K562 (cell line): ENCODE results near the gene VIPR2. TPM values are rescaled to one million over a fixed set of nuclear protein-coding genes. Genes with fewer than 3 reads are reported as not detected.

Experiments
- ATAC-seq: fragments of 200-7000 bp; cut with Tn5 transposase; 3 replicates; pipeline ENCODE4 v1.9.1; 2020; ENCODE audit warnings: moderate library complexity
- BruUV-seq: library from RNA; stranded (reverse); fragments of 400-500 nt; replicated peaks from 2 replicates; lab custom pipeline; 2021; lab: Mats Ljungman, UMichigan
- CTCF ChIA-PET: fragments of 300-600 bp; formaldehyde crosslinking; extraction: SDS; loops from one replicate; lab custom pipeline; 2021; ENCODE audit warnings: low intra/inter-chr PET ratio; lab: Yijun Ruan, JAX
- POLR2A ChIA-PET: fragments of 300-600, 350-650 bp; sonication (Branson Sonifier 250); formaldehyde crosslinking; extraction: SDS; loops from one replicate; lab custom pipeline; 2021; ENCODE audit warnings: antibody characterized with exemption, inconsistent platforms; lab: Yijun Ruan, JAX
- DNase-seq, 4 experiments: peaks; one replicate each; pipeline versions ENCODE4 v3.0.0 to v3.0.0-alpha.2; 2011 to 2018; ENCODE audit warnings: low spot score in 3 of 4, mixed read lengths in 3 of 4; ENCODE audit errors: extremely low read depth in 1 of 4
- FAIRE-seq: peaks from 2 replicates; lab custom pipeline; 2011; peaks lifted over from hg19 to GRCh38; lab: Jason Lieb, UNC
- H2AFZ ChIP-seq: 2 replicates; pipeline ENCODE4 v1.6.0; 2011; ENCODE audit warnings: low read depth, low read length, control low read depth, inconsistent platforms
- H3K27ac ChIP-seq: fragments of 200-600 bp; 3 replicates; pipeline ENCODE4 v1.8.0; 2011; ENCODE audit warnings: low read depth, mild to moderate bottlenecking, control low read depth, inconsistent platforms, low read length, moderate library complexity, mixed read lengths; ENCODE audit errors: extremely low read depth
- H3K27me3 ChIP-seq, 2 experiments: fragments of 300-600 bp in 1 of 2; 2 replicates in 1 of 2; 3 replicates in 1 of 2; pipeline versions ENCODE4 v1.6.0 to v1.8.0; 2011; ENCODE audit warnings: inconsistent platforms in 2 of 2, low read length in 2 of 2, mild to moderate bottlenecking in 1 of 2, mixed read lengths in 1 of 2, moderate library complexity in 1 of 2; ENCODE audit not compliant: control insufficient read depth in 2 of 2, insufficient read depth in 2 of 2
- H3K36me3 ChIP-seq: fragments of 300-600 bp; 3 replicates; pipeline ENCODE4 v1.8.0; 2011; ENCODE audit warnings: mild to moderate bottlenecking, low read length, inconsistent platforms; ENCODE audit not compliant: control insufficient read depth, insufficient read depth
- H3K4me1 ChIP-seq, 2 experiments: fragments of 200-600 bp in 1 of 2; replicated peaks in 1 of 2; 2 replicates in 1 of 2; 3 replicates in 1 of 2; pipeline versions ENCODE4 v1.5.1 to v1.8.0; 2011; ENCODE audit warnings: inconsistent platforms in 2 of 2, low read length in 2 of 2, mild to moderate bottlenecking in 1 of 2, mixed read lengths in 1 of 2, moderate library complexity in 1 of 2; ENCODE audit not compliant: control insufficient read depth in 2 of 2, insufficient read depth in 2 of 2
- H3K4me2 ChIP-seq: 2 replicates; pipeline ENCODE4 v1.6.1; 2011; ENCODE audit warnings: low read length, control low read depth, inconsistent platforms, mixed read lengths; ENCODE audit not compliant: insufficient read depth
- H3K4me3 ChIP-seq: fragments of 200-600 bp; sonication (generic), shearing (Covaris generic); 2 replicates; pipeline ENCODE4 v1.5.1; 2016; ENCODE audit warnings: control low read depth, inconsistent platforms
- H3K79me2 ChIP-seq: fragments of 200-600 bp; 3 replicates; pipeline ENCODE4 v1.8.0; 2011; ENCODE audit warnings: low read length, inconsistent platforms; ENCODE audit not compliant: control insufficient read depth, insufficient read depth
- H3K9ac ChIP-seq, 2 experiments: 2 replicates each; pipeline versions ENCODE4 v1.6.0 to v1.6.1; 2011; ENCODE audit warnings: low read depth in 2 of 2, low read length in 2 of 2, control low read depth in 1 of 2, inconsistent platforms in 1 of 2, mild to moderate bottlenecking in 1 of 2, mixed read lengths in 1 of 2; ENCODE audit not compliant: insufficient read depth in 1 of 2
- H3K9me1 ChIP-seq: one replicate; pipeline ENCODE4 v1.6.0; 2011; ENCODE audit warnings: inconsistent platforms, mild to moderate bottlenecking, low read length, moderate library complexity; ENCODE audit not compliant: control insufficient read depth, insufficient read depth
- H3K9me3 ChIP-seq: replicated peaks from 2 replicates; pipeline ENCODE4 v1.5.1; 2011; ENCODE audit warnings: low read depth, low read length, inconsistent platforms; ENCODE audit not compliant: control insufficient read depth, insufficient read depth
- H4K20me1 ChIP-seq: replicated peaks from 2 replicates; pipeline ENCODE4 v1.6.1; 2011; ENCODE audit warnings: low read length, inconsistent platforms, mixed read lengths; ENCODE audit not compliant: control insufficient read depth, insufficient read depth
- BHLHE40 ChIP-seq: IDR thresholded peaks from 2 replicates; pipeline ENCODE4 v1.6.1; 2011; ENCODE audit warnings: low read length, improper control_type of control experiment
- DACH1 ChIP-seq: fragments of 450-650 bp; IDR thresholded peaks from 2 replicates; pipeline ENCODE4 v1.6.1; 2018; ENCODE audit not compliant: partially characterized antibody
- ELF4 ChIP-seq: fragments of 450-650 bp; formaldehyde crosslinking; IDR thresholded peaks from 2 replicates; pipeline ENCODE4 v1.4.0; 2022; ENCODE audit warnings: missing genetic modification characterization
- GATAD2B ChIP-seq: fragments of 450-650 bp; IDR thresholded peaks from 2 replicates; pipeline ENCODE4 v1.6.1; 2017; ENCODE audit warnings: mild to moderate bottlenecking, borderline replicate concordance
- PYGO2 ChIP-seq: fragments of 450-650 bp; IDR thresholded peaks from 2 replicates; pipeline ENCODE4 v1.6.1; 2016; ENCODE audit warnings: mild to moderate bottlenecking, missing genetic modification characterization, moderate library complexity, missing compliant biosample characterization
- SIRT6 ChIP-seq: IDR thresholded peaks from one replicate; pipeline ENCODE4 v1.6.1; 2012; ENCODE audit warnings: low read depth, mild to moderate bottlenecking, control low read depth, inconsistent platforms, low read length, moderate library complexity
- SIX5 ChIP-seq, 2 experiments: IDR thresholded peaks; 2 replicates each; pipeline ENCODE4 v1.6.1; 2011; ENCODE audit warnings: low read length in 2 of 2, borderline replicate concordance in 1 of 2, low read depth in 1 of 2, mild to moderate bottlenecking in 1 of 2, moderate library complexity in 1 of 2; ENCODE audit not compliant: insufficient read depth in 1 of 2
- ZKSCAN1 ChIP-seq: fragments of 150-350 bp; IDR thresholded peaks from 2 replicates; pipeline ENCODE4 v1.6.1; 2016; ENCODE audit warnings: low read depth, low read length
- ZNF143 ChIP-seq: sonication (generic); formaldehyde crosslinking; IDR thresholded peaks from 2 replicates; pipeline ENCODE4 v1.9.0; 2022; ENCODE audit warnings: mild to moderate bottlenecking, missing genetic modification reagents
- WGBS: fragments of 100-300 bp; shearing (Covaris generic); methylation state at CpG from one replicate; pipeline ENCODE4 v1.1.6; 2016; ENCODE audit warnings: low coverage, mixed read lengths; ENCODE audit not compliant: insufficient coverage; ENCODE audit errors: missing lambda C conversion rate; 5-methylcytosine and 5-hydroxymethylcytosine counted together
- in situ Hi-C: fragments of 300-500 bp; cut with MboI; formaldehyde crosslinking; loops from 4 replicates; pipeline ENCODE4 v1.15.0; 2018; ENCODE audit warnings: inconsistent platforms, mixed read lengths
- intact Hi-C: fragments of 100-400 bp; cut with micrococcal nuclease; formaldehyde crosslinking; loops from 2 replicates; pipeline ENCODE4 v1.14.2; 2022
- polyA plus RNA-seq, 8 experiments: library from polyadenylated mRNA; depleted of rRNA in 4 of 8; stranded (reverse) in 5 of 8; unstranded in 3 of 8; fragments of >200 nt; fragmentation: Nextera tagmentation in 2 of 8; fragmentation: Illumina TruSeq in 1 of 8; extraction: Ambion mirVana in 2 of 8; extraction: Trizol in 1 of 8; gene quantifications; 2 replicates each; pipeline versions ENCODE4 v1.2.1 to v1.2.3, GENCODE V29; 2011 to 2014; ENCODE audit warnings: inconsistent platforms in 1 of 8, missing spikeins in 1 of 8
- total RNA-seq, 7 experiments: library from RNA; depleted of rRNA in 6 of 7; stranded (reverse); fragments of >200 nt in 6 of 7; fragmentation: Illumina TruSeq in 2 of 7; extraction: Trizol in 2 of 7; gene quantifications; 2 replicates each; pipeline versions ENCODE4 v1.2.1 to v1.2.3, GENCODE V29; 2011 to 2021; ENCODE audit warnings: low replicate concordance in 1 of 7
- TF ChIP-seq, protein P1 (sequence below): fragments of 200-800 bp; sonication (Bioruptor generic); IDR thresholded peaks from 2 replicates; pipeline ENCODE4 v1.6.1; 2017; ENCODE audit warnings: missing genetic modification characterization, missing compliant biosample characterization
- TF ChIP-seq, protein P2 (sequence below): fragments of 250-450 bp; sonication (Bioruptor Pico); IDR thresholded peaks from 2 replicates; pipeline ENCODE4 v1.4.0; 2020; ENCODE audit warnings: mild to moderate bottlenecking, moderate library complexity, borderline replicate concordance

VIPR2 gene
- total and polyA plus RNA-seq, 9 of the 15 experiments (the other 6 are each of a cell fraction or from before 2014, with no cell fraction given), result 0.04 TPM; not detected in 8

DNA sequence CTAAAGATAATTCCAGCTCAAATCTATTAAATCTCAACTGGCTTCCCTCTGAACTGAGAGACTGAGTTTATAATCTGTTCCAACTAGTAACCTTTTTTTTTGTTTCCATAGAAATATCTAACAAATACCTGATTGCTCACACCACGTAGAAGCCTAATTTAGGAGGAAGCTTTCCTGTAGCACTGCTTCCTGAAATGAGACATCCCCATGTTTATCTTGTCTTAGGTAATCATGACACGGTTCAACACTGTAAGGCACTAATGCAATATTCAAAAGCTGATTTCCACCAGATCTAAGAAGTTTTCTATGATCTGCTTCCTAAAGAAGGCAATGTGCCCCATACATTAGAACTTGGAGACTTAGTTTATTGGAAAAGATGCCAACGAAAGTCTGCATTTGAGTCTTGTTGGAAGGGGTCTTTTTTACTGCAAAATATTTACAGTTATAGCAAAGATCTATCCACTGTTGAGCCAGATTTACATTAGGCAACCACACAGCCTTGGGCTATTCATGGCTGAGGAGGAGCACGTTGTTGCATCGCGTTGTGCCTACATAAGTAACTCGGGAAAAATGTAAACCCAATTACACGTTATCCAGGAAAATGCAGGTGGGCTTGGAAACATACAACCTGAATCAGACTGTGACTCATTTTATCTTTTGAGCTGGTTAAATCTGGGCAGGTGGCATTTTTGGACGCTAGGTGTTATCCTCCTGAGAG lies 66.3 kb downstream of the VIPR2 start:
- no TSS peak for BruUV-seq
- TF ChIP-seq, protein P1, sequence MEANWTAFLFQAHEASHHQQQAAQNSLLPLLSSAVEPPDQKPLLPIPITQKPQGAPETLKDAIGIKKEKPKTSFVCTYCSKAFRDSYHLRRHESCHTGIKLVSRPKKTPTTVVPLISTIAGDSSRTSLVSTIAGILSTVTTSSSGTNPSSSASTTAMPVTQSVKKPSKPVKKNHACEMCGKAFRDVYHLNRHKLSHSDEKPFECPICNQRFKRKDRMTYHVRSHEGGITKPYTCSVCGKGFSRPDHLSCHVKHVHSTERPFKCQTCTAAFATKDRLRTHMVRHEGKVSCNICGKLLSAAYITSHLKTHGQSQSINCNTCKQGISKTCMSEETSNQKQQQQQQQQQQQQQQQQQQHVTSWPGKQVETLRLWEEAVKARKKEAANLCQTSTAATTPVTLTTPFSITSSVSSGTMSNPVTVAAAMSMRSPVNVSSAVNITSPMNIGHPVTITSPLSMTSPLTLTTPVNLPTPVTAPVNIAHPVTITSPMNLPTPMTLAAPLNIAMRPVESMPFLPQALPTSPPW, result no peak
- TF ChIP-seq, all 486 proteins: peak for 0
- in situ Hi-C loops (no loop called here), intact Hi-C loops (no loop called here)
- H3K9ac ChIP-seq, result no peak overlapping the region
- ChIA-PET POLR2A (interaction anchor here (0.8 kb wide), 2 partner anchors 10 to 89 kb away, joined by 3 read pairs; no protein-coding TSS in a partner anchor), CTCF (no interaction called here)
- H3K36me3 ChIP-seq, result no peaks in the 10 kb centered on the region
- H3K27me3 ChIP-seq, result peaks cover 3 to 20% of the 10 kb centered on the region in 2 experiments; a peak in 4 of 5 replicates
- H3K9me3 ChIP-seq, result no peaks in the 10 kb centered on the region
- H3K4me1 ChIP-seq, result peaks cover 0 to 4% of the 10 kb centered on the region in 2 experiments; a peak in 2 of 5 replicates
- ATAC-seq (no peak), DNase-seq (no peak), FAIRE-seq (no peak)
- no peak overlapping the region for H3K4me3 ChIP-seq
- no peak overlapping the region for H2AFZ ChIP-seq
- no peak overlapping the region for H3K4me2 ChIP-seq
- H3K27ac ChIP-seq, result no peak overlapping the region
- WGBS, result 1% methylated on average over 9 of the region's 9 CpGs
- H3K79me2 ChIP-seq, result no peaks in the 10 kb centered on the region
- H4K20me1 ChIP-seq, result no peaks in the 10 kb centered on the region
- H3K9me1 ChIP-seq, result no peaks in the 10 kb centered on the region

DNA sequence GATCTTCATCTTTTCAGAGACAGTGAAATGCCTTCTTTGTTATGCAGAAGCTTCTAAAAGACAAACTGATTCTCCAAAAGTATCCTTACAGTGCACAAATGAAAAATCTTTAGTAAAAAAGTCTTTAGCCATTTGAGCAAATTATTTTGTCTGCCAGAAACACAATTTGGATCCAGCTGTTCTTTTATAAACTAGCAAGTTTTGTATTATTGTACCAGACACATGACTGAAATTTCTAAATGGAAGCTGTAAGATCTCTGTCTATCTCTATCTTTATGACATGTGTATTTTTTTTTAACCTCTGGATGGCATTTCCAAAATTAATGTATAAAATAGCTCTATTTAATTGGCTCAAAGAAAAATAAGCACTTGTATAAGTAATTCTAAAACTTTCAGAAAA lies 68.3 kb downstream of the VIPR2 start:
- ATAC-seq (no peak), DNase-seq (no peak), FAIRE-seq (no peak)
- BruUV-seq, result no TSS peak
- Histone ChIP-seq H3K36me3 (no peaks in the 10 kb centered on the region), H3K4me3 (no peak overlapping the region), H3K9ac (no peak overlapping the region), H3K4me1 (peaks cover 0 to 4% of the 10 kb centered on the region in 2 experiments; a peak in 1 of 5 replicates), H3K27ac (no peak overlapping the region), H4K20me1 (no peaks in the 10 kb centered on the region), H3K79me2 (no peaks in the 10 kb centered on the region), H3K9me3 (no peaks in the 10 kb centered on the region), H3K4me2 (no peak overlapping the region), H3K9me1 (no peaks in the 10 kb centered on the region), H3K27me3 (peaks cover 7 to 20% of the 10 kb centered on the region in 2 experiments; a peak in 4 of 5 replicates), H2AFZ (no peak overlapping the region)
- ChIA-PET POLR2A (interaction anchor here (0.7 to 1.9 kb wide), 5 partner anchors 9 to 531 kb away, joined by 3 to 6 read pairs (median 4); no protein-coding TSS in a partner anchor), CTCF (no interaction called here)
- in situ Hi-C loops, result no loop called here
- intact Hi-C loops, result no loop called here
- TF ChIP-seq SIRT6 (no peak), SIX5 (IDR thresholded peaks at IDR 0.05; ENCODE audit: borderline replicate concordance in 1 of 2, insufficient read depth in 1 of 2, low read depth in 1 of 2, low read length in 2 of 2) (no peak), ZNF143 (no peak), ZKSCAN1 (no peak), DACH1 (no peak), PYGO2 (tag) (no peak), GATAD2B (no peak), ELF4 (CRISPR knock-in tag) (no peak), BHLHE40 (no peak)
- TF ChIP-seq, protein P2, sequence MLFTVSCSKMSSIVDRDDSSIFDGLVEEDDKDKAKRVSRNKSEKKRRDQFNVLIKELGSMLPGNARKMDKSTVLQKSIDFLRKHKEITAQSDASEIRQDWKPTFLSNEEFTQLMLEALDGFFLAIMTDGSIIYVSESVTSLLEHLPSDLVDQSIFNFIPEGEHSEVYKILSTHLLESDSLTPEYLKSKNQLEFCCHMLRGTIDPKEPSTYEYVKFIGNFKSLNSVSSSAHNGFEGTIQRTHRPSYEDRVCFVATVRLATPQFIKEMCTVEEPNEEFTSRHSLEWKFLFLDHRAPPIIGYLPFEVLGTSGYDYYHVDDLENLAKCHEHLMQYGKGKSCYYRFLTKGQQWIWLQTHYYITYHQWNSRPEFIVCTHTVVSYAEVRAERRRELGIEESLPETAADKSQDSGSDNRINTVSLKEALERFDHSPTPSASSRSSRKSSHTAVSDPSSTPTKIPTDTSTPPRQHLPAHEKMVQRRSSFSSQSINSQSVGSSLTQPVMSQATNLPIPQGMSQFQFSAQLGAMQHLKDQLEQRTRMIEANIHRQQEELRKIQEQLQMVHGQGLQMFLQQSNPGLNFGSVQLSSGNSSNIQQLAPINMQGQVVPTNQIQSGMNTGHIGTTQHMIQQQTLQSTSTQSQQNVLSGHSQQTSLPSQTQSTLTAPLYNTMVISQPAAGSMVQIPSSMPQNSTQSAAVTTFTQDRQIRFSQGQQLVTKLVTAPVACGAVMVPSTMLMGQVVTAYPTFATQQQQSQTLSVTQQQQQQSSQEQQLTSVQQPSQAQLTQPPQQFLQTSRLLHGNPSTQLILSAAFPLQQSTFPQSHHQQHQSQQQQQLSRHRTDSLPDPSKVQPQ (CRISPR knock-in tag), result no peak
